Measurements from ENCODE around the gene ANKS1A. TPM values are rescaled to one million over a fixed set of nuclear protein-coding genes. Genes with fewer than 3 reads are reported as not detected.

Gene ANKS1A
- total RNA-seq, 4 donors from 2014 or later = 5.3 to 8.6 (median 7.0) TPM

DNA sequence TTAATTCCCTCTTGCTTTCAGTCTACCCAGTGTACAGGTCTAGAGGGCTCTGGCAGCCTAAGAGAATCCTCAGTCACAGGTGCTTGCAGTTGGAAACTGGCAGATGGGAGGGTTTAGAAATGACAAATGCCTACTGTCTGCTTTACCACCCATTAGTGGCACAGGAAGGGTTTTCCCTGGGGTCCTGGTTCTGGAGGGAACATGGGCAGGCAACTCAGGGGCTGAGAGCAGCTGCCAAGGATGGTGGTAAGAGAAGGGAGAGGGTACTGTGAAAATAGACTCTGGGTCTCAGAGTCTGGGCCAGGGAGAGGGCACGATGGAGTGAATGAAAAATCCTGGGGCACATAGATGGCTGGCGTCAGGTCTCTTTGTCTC, 148.6 kb downstream of the ANKS1A start:
- no peak for TF ChIP-seq CTCF (IDR thresholded peaks at IDR 0.05 in 4 of 5, conservative IDR thresholded peaks at IDR 0.05 in 1 of 5)
- no peak for TF ChIP-seq POLR2A (IDR thresholded peaks at IDR 0.05)
- H3K27me3 ChIP-seq = no peaks in the 10 kb centered on the region
- intact Hi-C loops (cut with DNase I; ENCODE audit: low total_unique reads) (no loop called here), in situ Hi-C loops (cut with MboI; ENCODE audit: low sequenced_read_pairs in 4 of 4) (no loop called here)
- no peak for DNase-seq
- no peaks in the 10 kb centered on the region for H3K9me3 ChIP-seq
- peaks cover 48 to 74% of the 10 kb centered on the region in 2 donors for H3K4me1 ChIP-seq
- no peak overlapping the region for H3K27ac ChIP-seq
- no peak overlapping the region for H3K4me3 ChIP-seq
- no peaks in the 10 kb centered on the region for H3K36me3 ChIP-seq
- no peak for ATAC-seq

DNA sequence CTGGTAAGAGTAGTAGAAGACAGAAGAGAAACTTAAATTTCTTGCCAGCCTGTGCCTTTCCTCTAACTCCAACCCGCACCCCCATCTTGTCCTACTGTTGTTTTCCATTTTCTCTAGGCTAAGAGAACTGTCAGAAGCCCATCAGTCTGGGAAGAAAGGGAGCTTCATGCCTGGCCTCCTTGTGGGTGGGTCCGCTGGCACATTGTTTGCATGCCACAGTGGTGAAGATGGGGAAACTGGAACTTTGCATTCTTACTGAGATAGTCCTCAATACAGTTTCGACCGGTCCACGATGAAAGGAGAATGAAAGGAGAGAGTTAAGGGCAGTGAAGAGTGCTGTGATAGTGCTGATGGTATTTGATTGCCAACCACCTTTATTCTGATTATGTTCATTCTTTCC, 149.0 kb downstream of the ANKS1A start:
- Histone ChIP-seq H3K4me3 (no peak overlapping the region), H3K9me3 (no peaks in the 10 kb centered on the region), H3K36me3 (no peaks in the 10 kb centered on the region), H3K27ac (no peak overlapping the region), H3K4me1 (peaks cover 48 to 76% of the 10 kb centered on the region in 2 donors), H3K27me3 (no peaks in the 10 kb centered on the region)
- intact Hi-C loops (cut with DNase I; ENCODE audit: low total_unique reads) (no loop called here), in situ Hi-C loops (cut with MboI; ENCODE audit: low sequenced_read_pairs in 4 of 4) (no loop called here)
- no peak for ATAC-seq
- TF ChIP-seq POLR2A (IDR thresholded peaks at IDR 0.05) (no peak), CTCF (IDR thresholded peaks at IDR 0.05 in 4 of 5, conservative IDR thresholded peaks at IDR 0.05 in 1 of 5) (no peak)
- DNase-seq = no peak

DNA sequence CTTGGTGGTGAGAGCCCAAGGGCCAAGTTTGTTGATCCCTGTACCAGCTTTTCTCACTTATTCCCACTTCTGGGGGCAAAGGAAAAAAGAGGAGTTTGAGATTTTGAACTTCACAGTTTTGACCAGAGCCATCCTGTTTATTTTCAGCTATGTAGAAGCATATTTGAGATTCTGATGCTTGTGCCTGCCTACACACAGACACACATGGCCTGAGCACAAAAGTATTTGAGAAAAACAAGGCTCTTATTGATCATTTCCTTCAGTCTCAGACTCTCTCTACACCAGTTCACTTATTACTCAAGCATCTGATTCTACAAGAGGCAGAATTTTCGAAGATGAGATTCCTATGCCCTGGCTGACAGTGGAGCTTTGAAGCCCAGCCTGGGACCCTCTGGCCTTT, 151.3 kb downstream of the ANKS1A start:
- DNase-seq = no peak
- Histone ChIP-seq H3K27ac (peak overlapping the region; percentile 30 to 79 (median 72)), H3K36me3 (no peaks in the 10 kb centered on the region), H3K9me3 (no peaks in the 10 kb centered on the region), H3K4me3 (no peak overlapping the region), H3K27me3 (no peaks in the 10 kb centered on the region), H3K4me1 (peaks cover 49 to 77% of the 10 kb centered on the region in 2 donors)
- TF ChIP-seq POLR2A (IDR thresholded peaks at IDR 0.05) (no peak), CTCF (IDR thresholded peaks at IDR 0.05 in 4 of 5, conservative IDR thresholded peaks at IDR 0.05 in 1 of 5) (no peak)
- in situ Hi-C loops (cut with MboI; ENCODE audit: low sequenced_read_pairs in 4 of 4) (no loop called here), intact Hi-C loops (cut with DNase I; ENCODE audit: low total_unique reads) (no loop called here)
- ATAC-seq = no peak

GRCh38 chr6:35041086-35041861, 152.2 kb downstream of the ANKS1A start:
- ATAC-seq (no peak), DNase-seq (no peak)
- Histone ChIP-seq H3K27ac (peak overlapping the region; percentile 45 to 79 (median 72)), H3K36me3 (no peaks in the 10 kb centered on the region), H3K4me3 (no peak overlapping the region), H3K27me3 (no peaks in the 10 kb centered on the region), H3K9me3 (no peaks in the 10 kb centered on the region), H3K4me1 (peaks cover 49 to 77% of the 10 kb centered on the region in 2 donors)
- in situ Hi-C loops (cut with MboI; ENCODE audit: low sequenced_read_pairs in 4 of 4) (no loop called here), intact Hi-C loops (cut with DNase I; ENCODE audit: low total_unique reads) (no loop called here)
- TF ChIP-seq POLR2A (IDR thresholded peaks at IDR 0.05) (no peak), CTCF (IDR thresholded peaks at IDR 0.05 in 4 of 5, conservative IDR thresholded peaks at IDR 0.05 in 1 of 5) (no peak)
